Fibroblast of gingiva (primary cell): Measurements from ENCODE around the gene USE1.
A peak's percentile ranks its signal among the peaks of the same experiment; 100 is the strongest.
"Not testable (repeated sequence)": the region's sequence is repeated elsewhere in the genome, so short reads cannot be mapped to it uniquely, and the experiment has no call there.

Source experiments
- DNase-seq: peaks from one replicate; pipeline ENCODE4 v3.0.0-alpha.2; 2011; ENCODE audit warnings: low read depth

USE1 gene, protein sequence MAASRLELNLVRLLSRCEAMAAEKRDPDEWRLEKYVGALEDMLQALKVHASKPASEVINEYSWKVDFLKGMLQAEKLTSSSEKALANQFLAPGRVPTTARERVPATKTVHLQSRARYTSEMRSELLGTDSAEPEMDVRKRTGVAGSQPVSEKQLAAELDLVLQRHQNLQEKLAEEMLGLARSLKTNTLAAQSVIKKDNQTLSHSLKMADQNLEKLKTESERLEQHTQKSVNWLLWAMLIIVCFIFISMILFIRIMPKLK

DNA sequence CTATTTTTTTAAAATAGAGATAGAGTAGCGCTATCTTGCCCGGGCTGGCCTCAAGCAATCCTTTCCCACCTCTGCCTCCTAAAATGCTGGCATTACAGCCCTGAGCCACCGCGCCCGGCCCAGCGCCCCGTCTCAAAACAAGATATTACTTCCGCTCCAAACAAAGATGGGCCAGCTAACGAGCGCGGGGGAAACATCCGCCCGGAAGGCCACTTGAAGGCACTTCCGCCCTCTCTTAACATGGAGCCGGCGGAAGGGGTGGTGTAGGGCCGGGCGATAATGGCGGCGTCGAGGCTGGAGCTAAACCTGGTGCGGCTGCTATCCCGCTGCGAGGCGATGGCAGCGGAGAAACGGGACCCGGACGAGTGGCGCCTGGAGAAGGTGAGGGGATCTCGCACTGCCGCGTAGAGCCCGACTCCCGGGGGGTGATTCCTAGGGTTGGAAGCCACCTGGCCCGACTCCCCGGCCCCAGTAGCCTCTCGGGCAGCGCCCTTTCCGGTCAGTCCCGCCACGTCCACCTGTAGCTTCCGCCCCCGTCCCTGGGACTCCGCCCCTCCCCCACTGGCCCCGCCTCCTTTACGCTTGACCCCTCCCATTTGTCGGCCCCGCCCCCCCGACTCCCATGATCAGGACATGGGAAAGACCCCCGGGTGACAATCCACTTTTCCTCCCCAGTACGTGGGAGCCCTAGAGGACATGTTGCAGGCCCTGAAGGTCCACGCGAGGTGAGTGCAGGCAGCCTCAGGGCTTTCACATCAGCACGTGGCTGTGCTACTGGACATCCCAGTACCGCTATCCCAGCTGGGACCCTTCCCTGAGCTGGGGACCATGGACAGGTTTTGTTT lies at the start of gene USE1:
Gene USE1, plus strand, starts transcription at position 231 of the 845 bp plus-strand sequence. Its CDS starts 49 bp downstream, at position 280.
- DNase-seq: peak; percentile 92

DNA sequence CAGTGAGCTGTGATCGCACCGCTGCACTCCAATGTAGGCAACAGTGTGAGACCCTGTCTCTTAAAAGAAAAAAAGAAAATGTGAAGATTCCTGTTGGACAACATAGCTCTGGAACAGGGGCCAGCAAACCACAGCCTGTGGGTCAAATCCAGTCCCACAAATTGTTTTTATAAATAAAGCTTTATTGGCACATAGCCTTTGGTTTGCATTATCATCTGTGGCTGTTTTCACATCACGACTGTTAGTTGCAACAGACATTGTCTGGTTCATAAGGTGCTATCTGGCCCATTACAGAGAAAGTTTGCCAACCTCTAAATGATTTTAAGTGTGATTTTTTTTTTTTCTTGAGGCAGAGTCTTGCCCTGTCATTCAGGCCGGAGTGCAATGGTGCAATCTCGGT lies 49.4 kb upstream of the USE1 start:
- no peak for DNase-seq

DNA sequence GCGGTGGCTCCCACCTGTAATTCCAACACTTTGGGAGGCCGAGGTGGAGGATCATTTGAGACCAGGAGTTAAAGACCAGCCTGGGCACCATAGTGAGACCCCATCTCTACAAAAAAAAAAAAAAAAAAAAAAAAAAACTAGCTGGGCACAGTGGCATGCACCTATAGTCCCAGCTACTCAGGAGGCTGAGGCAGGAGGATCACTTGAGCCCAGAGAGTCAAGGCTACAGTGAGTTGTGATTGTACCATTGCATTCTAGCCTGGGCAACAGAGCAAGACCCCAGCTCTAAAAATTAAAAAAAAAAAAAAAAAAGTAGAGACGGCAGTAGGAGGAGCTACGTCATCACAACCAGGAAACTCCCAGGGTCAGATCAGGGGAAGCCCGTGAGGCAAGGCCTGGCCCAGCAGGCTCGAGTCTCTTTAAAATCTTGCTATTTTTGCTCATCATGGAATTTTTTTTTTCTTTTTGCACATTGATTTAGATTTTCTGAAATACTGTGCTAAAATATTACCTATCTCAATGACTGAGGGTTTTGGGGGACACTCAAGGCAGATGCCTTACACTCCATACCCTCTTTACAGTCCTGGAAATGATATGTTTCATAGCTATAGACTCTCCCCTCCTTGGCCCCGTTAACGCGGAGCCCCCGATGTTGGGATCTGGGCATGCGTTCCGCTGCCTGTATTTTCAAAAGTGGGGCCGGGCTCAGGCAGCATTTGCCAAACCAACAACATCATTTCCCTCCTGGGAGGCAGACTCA lies 44.4 kb upstream of the USE1 start:
- DNase-seq: no peak

DNA sequence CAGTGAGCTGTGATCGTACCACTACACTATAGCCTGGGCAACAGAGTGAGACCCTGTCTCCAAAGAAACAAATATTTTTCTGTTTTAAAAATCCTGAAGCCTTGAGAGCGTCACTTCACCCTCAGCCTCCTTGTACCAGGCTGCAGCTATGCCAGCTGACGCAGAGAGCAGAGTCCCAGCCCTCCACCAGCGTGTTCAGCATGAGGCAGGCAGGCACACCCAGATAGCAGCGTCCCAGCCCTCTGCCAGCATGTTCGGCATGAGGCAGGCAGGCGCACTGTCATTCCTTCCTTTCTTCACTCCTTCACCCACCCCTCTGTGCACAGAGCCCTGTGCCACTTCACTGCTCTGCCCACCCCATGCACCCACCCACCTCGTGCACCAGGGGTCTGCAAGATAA lies 43.3 kb upstream of the USE1 start:
- no peak for DNase-seq

DNA sequence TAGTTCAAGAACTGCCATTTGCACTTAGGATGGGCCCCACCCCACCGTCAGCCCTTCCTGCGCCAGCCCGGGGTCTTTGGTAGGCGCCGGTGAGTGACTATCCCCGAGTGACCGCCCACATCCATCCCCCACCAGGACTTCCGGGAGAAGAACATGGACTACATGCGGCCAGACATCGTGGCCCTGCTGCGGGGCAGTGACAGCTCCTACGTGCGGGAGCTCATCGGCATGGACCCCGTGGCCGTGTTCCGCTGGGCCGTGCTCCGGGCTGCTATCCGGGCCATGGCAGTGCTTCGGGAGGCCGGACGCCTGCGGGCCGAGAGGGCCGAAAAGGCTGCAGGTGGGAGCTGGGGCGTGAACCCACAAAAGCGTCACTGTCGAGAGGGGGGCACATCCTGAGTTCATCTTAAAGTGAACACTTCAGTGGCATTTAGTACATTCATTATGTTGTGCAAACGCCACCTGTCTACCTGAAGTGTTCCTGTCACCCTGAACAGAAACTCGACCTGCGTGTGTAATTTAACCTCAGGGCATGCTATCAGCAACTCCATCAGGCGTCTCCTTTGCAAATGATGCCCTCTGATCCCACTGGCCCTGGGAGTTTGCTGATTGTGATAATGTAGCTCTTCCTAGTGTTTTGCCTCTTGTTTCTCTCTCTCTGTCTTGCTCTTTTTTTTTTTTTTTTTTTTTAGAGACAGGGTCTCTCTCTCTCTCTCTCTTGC lies 42.4 kb upstream of the USE1 start:
- DNase-seq: no peak

DNA sequence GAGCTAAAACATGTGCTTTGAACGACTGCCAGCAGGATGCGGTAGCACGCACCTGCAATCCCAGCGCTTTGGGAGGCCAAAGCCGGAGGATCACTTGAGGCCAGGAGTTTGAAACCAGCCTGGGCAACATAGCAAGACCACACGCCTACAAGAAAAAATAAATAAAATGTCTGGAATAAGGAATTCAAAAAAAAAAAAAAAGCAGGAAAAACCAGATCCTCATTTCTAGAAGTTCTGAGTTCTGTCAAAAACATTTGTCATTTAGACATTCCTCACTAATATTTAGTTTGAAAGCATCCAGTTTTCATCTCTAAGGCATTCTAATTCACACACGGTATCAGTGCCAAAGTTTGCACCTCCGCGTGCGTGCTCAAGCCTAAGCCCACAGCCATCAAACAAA lies 36.9 kb upstream of the USE1 start:
- DNase-seq: no peak

DNA sequence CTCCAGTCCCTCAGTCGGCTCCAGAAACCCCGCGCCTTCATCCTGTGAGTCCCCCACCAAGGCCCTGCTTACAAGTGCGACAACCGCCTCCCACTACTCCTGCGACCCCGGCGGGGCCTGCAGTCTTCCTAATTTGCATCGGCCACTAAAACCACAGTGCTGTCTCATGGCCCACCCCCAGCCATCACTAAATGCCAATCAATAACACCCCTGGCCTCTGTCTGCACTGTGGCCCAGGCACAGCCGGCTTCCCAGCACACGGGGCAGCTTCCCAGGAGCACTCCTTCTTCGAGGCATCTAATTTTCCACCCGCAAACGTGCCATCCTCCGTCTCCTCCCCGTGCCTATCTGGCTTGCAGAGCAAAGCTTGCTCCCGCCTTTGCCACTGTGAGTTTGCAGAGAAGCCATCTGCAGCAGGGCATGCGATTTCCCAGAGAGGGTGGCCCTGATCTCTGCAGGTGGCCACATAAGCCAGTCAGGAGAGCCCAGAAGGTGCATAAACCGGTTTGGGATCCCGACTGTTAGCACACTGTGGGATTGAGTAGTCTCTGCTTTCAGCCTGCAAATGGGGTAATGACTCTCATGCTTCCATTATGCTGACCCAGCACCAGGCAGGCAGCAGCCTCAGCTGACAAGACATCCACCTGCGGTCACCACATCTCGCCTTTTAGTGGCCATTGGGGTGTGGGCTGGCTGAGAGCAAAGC lies 34.0 kb upstream of the USE1 start:
- no peak for DNase-seq

DNA sequence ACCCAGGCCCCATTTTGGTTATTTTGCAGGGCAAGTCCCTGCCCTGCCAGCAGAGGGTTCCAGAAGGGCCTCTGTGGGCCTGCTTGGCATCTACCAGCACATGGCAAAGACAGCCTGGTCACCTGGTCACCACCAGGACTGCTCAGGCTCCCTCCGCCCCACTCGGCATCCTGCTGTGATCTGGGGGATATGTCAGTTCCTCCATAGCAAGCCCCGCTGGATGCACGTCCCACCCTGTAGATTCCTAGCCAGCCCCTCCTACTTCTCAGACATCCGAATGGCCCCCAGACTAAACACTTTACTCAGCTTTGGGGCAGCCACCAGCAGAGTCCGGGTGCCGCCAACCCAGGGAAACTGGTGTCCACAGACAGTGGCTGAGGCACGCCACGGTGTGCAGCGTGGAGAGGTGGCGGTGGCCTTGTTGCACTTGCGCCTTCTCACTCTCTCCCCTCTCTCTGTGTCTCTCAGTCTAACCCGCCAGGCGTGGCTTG lies 31.8 kb upstream of the USE1 start:
- DNase-seq: no peak

DNA sequence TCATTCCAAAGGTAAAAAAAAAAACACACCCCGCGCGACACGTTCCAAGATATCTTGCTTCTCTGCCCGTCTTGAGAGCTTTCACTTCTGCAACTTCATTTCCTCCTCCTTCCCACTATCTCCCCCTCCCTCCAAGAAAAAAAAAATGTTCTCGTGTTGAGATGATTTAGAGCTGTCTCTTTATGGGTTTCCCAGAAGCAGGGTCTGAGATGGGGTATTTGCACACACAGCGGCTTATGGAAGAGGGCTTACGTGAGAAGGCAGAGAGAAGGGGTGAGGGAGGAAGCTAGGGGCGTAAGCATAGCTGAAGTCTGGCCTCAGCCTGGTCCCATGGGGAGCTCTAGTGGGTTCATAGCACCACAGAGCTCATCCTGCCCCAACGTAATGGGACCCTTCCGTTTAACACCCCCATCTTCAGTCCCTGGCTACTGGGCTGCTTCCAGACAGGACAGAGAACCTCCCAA lies 31.3 kb upstream of the USE1 start:
- DNase-seq: no peak

DNA sequence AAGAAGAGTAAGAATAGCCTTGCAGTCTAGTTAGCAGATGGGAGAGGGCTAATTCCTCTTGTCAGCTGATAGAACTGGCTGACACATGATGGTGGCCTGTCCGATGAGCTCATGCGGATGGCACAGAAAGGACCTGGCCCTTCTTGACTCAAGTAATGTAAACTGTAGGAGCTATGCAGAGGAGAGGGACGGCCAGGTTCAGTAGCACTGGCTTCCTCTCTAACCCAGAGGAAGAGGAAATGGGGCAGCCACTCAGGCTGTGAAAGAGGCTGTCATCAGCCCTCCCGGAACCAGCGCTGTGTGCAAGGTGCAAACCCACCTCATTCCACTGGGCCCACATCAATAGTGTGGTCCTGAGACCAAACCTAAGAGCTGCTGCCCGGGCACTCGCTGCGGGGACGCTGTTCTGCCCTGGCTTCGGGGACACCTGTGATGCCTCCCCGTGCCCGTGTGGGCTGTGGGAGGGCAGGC lies 30.8 kb upstream of the USE1 start:
- DNase-seq: no peak

DNA sequence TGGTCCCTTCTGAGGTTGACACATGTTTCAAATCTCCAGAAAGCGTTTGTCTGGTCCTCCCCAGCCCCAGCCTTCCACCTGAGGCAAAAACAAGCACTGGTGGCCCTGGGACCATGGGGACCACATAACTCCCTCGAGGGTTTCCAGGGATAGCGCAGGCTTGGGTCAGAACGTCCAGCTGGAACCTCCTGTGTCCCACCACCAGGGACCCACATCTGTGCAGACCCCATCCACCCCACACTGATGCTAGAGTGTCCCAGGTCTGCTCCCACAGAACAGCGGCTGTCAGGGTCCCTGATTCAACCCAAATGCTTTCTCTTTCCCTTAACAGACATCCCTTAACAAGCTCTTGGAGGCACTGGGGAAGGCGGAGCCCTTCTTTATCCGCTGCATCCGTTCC lies 29.6 kb upstream of the USE1 start:
- DNase-seq: no peak

DNA sequence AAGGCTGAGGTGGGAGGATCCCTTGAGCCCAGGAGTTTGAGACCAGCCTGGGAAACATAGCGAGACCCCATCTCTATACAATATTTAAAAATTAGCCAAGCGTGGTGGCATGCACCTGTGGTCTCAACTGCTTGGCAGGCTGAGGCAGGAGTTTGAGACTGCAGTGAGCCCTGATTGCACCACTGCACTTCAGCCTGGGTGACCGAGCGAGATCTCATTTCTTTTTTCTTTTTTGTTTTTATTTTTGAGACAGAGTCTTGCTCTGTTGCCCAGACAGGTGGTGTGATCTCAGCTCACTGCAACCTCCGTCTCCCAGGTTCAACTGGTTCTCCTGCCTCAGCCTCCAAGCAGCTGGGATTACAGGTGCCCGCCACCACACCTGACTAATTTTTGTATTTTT lies 23.4 kb upstream of the USE1 start:
- not testable (repeated sequence) for DNase-seq

DNA sequence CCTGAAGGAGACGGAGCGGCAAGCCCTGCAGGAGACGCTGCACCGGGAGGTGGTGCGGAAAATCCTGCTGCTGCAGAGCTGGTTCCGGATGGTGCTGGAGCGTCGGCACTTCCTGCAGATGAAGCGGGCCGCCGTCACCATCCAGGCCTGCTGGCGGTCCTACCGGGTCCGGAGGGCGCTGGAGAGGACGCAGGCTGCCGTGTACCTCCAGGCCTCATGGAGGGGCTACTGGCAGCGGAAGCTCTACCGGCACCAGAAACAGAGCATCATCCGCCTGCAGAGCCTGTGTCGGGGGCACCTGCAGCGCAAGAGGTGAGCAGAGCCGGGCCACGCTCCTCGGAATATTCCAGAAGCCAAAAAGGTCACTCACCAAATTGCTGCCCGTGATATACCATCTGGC lies 22.4 kb upstream of the USE1 start:
- DNase-seq: no peak

DNA sequence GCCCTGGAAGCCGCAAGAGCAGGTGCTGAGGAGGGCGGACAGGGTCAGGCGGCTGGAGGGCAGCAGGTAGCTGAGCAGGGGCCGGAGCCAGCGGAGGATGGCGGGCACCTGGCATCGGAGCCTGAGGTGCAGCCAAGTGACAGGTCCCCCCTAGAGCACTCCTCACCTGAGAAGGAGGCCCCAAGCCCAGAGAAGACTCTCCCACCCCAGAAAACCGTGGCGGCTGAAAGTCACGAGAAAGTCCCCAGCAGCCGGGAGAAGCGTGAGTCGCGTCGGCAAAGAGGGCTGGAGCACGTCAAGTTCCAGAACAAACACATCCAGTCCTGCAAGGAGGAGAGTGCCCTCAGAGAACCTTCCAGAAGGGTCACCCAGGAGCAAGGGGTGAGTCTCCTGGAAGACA lies 20.5 kb upstream of the USE1 start:
- no peak for DNase-seq

DNA sequence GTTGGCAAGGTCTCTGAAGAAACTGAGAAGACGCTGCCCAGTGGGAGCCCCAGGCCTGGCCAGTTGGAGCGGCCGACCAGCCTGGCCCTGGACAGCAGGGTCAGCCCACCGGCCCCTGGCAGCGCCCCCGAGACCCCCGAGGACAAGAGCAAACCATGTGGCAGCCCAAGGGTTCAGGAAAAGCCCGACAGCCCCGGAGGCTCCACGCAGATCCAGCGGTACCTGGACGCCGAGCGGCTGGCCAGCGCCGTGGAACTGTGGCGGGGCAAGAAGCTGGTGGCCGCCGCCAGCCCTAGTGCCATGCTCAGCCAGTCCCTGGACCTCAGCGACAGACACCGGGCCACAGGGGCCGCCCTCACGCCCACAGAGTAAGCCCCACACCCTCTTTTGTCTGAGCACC lies 20.1 kb upstream of the USE1 start:
- no peak for DNase-seq

DNA sequence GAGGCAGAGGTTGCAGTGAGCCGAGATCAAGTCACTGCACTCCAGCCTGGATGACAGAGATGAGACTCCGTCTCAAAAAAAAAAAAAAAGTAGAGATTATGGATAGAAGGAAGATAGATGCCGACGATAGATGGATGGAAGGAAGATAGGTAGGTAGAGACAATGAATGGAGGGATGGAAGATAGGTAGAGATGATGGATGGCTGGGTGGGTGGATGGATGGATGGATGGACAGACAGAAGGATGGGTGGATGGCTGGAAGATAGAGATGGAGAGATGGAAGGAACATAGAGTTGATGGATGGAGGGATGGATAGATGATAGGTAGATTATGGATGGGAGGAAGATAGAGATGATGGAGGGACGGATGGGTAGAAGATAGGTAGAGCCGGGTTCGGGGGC lies 18.5 kb upstream of the USE1 start:
- DNase-seq: no peak

DNA sequence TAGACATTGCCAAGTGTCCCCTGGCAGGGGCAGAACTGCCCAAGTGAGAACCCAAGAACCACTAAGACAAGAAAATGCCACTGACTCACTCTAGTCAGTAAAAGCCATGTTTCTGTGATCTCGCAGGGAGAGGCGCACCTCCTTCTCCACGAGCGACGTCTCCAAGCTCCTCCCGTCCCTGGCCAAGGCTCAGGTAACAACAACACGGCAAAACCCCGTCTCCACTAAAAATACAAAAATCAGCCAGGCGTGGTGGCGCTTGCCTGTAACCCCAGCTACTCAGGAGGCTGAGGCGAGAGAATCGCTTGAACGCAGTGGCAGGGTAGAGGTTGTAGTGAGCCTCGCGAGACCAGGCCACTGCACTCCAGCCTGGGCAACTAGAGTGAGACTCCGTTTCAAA lies 17.5 kb upstream of the USE1 start:
- DNase-seq: no peak

DNA sequence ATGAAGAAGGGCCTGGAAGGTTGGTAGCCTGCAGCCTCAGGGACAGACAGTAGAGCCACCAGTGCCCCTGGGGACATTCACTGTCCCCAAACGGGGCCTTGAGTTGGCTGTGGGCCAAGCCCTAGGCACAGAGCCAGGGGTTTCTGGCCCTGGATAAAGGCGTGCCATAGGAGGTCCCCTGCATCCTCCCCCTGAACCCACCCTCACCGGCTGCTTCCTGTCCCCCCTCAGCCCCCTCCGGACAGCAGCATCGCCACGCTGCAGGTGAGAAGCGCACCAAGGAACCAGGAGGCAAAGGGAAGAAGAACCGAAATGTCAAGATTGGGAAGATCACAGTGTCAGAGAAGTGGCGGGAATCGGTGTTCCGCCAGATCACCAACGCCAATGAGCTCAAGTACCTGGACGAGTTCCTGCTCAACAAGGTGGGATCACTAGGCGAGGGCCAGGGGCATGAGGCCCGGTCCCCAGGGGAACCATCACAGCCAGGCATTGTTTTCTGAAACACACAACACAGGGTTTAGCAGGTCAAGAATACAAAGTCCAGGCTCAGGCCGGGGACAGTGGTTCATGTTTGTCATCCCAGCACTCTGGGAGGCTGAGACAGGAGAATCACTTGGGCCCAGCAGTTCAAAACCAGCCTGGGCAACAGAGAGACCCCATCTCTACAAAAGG lies 14.6 kb upstream of the USE1 start:
- no peak for DNase-seq

DNA sequence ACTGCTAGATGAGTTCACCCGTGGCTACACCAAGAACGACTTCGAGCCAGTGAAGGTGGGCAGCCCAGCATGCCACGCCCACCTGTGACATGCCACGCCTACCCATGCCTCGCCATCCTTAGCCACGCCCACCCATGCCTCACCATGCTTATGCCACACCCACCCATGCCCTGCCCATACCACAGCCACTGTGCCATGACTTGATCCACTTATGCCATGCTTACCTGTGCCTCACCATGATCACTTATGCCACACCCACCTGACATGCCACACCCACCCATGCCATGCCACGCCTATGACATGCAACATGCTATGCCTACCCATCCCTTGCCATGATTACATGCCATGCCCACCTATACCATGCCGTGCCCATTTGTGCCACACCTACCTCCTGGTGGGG lies 12.9 kb upstream of the USE1 start:
- DNase-seq: no peak

DNA sequence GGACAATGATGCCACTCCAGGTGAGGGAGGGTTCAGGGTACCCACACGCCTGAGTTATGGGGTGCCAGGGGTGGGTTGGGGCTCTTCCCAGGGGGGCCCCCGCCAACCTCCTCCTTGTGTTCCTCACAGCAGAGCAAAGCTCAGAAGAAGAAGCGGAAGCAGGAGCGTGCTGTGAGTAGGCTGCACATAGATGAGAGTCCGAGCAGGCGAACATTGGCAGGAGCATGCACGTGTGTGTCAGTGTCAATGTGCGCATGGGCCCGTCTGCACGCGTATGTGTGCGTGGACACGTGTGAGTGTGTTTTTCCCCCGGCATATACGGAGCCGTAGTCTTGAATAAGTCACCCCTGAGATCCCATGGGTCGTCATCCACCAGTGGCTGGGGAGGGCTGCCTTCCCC lies 12.4 kb upstream of the USE1 start:
- no peak for DNase-seq
